HG03432 (cell line): ENCODE results near the gene TEC.

Experiments
- ATAC-seq: cut with Tn5 transposase; IDR thresholded peaks from one replicate; pipeline ENCODE4 v1.9.1; 2021; ENCODE audit warnings: mild to moderate bottlenecking, moderate library complexity; ENCODE audit not compliant: unreplicated experiment

Gene TEC

GRCh38 chr4:48270523-48270897 lies 872 bp upstream of the TEC start:
- ATAC-seq = no peak

- ATAC-seq = peak; percentile 88
These were observed 354 bp upstream of the TEC start for GRCh38 chr4:48269861-48270522.

GRCh38 chr4:48267574-48267973 lies 2.1 kb downstream of the TEC start:
- ATAC-seq = no peak

- no peak for ATAC-seq
These were observed 2.9 kb downstream of the TEC start for GRCh38 chr4:48266781-48267180.

GRCh38 chr4:48262926-48263325 lies 6.7 kb downstream of the TEC start:
- ATAC-seq = no peak

GRCh38 chr4:48262484-48262883 lies 7.2 kb downstream of the TEC start:
- no peak for ATAC-seq

- peak; percentile 59 for ATAC-seq
These were observed 8.4 kb downstream of the TEC start for GRCh38 chr4:48261281-48261680.

GRCh38 chr4:48259748-48260147 lies 9.9 kb downstream of the TEC start:
- ATAC-seq = no peak

GRCh38 chr4:48258845-48259397 lies 10.7 kb downstream of the TEC start:
- ATAC-seq = no peak

- ATAC-seq = no peak
These were observed 13.7 kb downstream of the TEC start for GRCh38 chr4:48255959-48256342.

GRCh38 chr4:48255072-48255958 lies 14.3 kb downstream of the TEC start:
- ATAC-seq = no peak

- no peak for ATAC-seq
These were observed 15.1 kb downstream of the TEC start for GRCh38 chr4:48254381-48255071.

GRCh38 chr4:48252313-48252712 lies 17.3 kb downstream of the TEC start:
- ATAC-seq = no peak

GRCh38 chr4:48250980-48251379 lies 18.7 kb downstream of the TEC start:
- ATAC-seq = no peak

GRCh38 chr4:48250343-48250742 lies 19.3 kb downstream of the TEC start:
- ATAC-seq = no peak

GRCh38 chr4:48249378-48249777 lies 20.3 kb downstream of the TEC start:
- no peak for ATAC-seq

GRCh38 chr4:48248559-48248953 lies 21.1 kb downstream of the TEC start:
- peak; percentile 37 for ATAC-seq

GRCh38 chr4:48247878-48248558 lies 21.6 kb downstream of the TEC start:
- ATAC-seq = peak; percentile 45

- peak; percentile 68 for ATAC-seq
These were observed 22.3 kb downstream of the TEC start for GRCh38 chr4:48247142-48247877.

GRCh38 chr4:48244665-48245064 lies 25.0 kb downstream of the TEC start:
- ATAC-seq = no peak
